Epithelial cell of proximal tubule (primary cell): Measurements from ENCODE around the gene TNFRSF9. TPM values are rescaled to one million over a fixed set of nuclear protein-coding genes. Genes with fewer than 3 reads are reported as not detected.

Experiments
- DNase-seq: peaks from one replicate; pipeline ENCODE4 v3.0.0-alpha.2; 2011; ENCODE audit warnings: low read depth
- H3K4me3 ChIP-seq: 2 replicates; pipeline ENCODE4 v1.5.1; 2011; ENCODE audit warnings: low read depth, mild to moderate bottlenecking, low read length
- CTCF ChIP-seq: conservative IDR thresholded peaks from 2 replicates; pipeline ENCODE4 v1.5.1; 2012; ENCODE audit warnings: low read depth, mild to moderate bottlenecking, low read length
- total RNA-seq: library from RNA; depleted of rRNA; stranded (reverse); fragments of >200 nt; gene quantifications from 2 replicates; pipeline ENCODE4 v1.2.3, GENCODE V29; 2015

Gene TNFRSF9
- total RNA-seq, 1 donor from 2014 or later: 0.69 TPM

- DNase-seq: no peak
- TF ChIP-seq CTCF: no peak
- no peak overlapping the region for H3K4me3 ChIP-seq
These were observed 24.2 kb downstream of the TNFRSF9 start for GRCh38 chr1:7916501-7916830.

- no peak overlapping the region for H3K4me3 ChIP-seq
- no peak for DNase-seq
- no peak for TF ChIP-seq CTCF
These were observed 24.7 kb downstream of the TNFRSF9 start for GRCh38 chr1:7915826-7916500.

GRCh38 chr1:7912743-7913557, 27.7 kb downstream of the TNFRSF9 start:
- no peak for DNase-seq
- TF ChIP-seq CTCF: no peak
- no peak overlapping the region for H3K4me3 ChIP-seq

- TF ChIP-seq CTCF: no peak
- no peak overlapping the region for H3K4me3 ChIP-seq
- DNase-seq: no peak
These were observed 28.5 kb downstream of the TNFRSF9 start for GRCh38 chr1:7912145-7912544.

GRCh38 chr1:7905262-7905661, 35.4 kb downstream of the TNFRSF9 start:
- TF ChIP-seq CTCF: no peak
- DNase-seq: no peak
- H3K4me3 ChIP-seq: no peak overlapping the region

GRCh38 chr1:7902478-7903085, 38.1 kb downstream of the TNFRSF9 start:
- H3K4me3 ChIP-seq: no peak overlapping the region
- peak; percentile 74 for TF ChIP-seq CTCF
- peak; percentile 13 for DNase-seq
